ENCODE data around the gene B4GALNT4. TPM values are rescaled to one million over a fixed set of nuclear protein-coding genes. Genes with fewer than 3 reads are reported as not detected.
"Not testable (repeated sequence)": the region's sequence is repeated elsewhere in the genome, so short reads cannot be mapped to it uniquely, and the experiment has no call there.

B4GALNT4 gene
- total RNA-seq, 2 donors from 2014 or later = 2.1 TPM; not detected in 1

DNA sequence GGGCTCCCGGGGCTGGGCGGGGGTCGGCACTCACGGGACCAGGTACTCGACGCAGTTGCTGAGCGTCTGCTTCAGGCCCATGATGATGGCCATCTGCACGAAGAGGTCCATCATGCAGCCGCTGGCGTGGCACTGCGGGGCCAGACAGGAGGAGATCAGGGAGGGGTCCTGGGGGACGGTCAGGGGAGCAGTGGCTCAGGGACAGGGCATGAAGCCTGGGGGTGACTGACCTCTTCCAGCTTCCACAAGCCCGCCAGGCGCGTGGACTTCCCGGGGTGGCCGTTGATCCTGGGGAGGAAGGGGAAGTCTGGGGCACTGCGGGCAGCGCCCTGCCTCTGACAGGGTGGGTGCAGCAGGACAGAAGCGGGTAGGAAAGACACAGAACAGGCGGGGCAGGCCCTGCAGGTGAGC lies 51.6 kb downstream of the B4GALNT4 start:
- DNase-seq (no peak), ATAC-seq (no peak)

DNA sequence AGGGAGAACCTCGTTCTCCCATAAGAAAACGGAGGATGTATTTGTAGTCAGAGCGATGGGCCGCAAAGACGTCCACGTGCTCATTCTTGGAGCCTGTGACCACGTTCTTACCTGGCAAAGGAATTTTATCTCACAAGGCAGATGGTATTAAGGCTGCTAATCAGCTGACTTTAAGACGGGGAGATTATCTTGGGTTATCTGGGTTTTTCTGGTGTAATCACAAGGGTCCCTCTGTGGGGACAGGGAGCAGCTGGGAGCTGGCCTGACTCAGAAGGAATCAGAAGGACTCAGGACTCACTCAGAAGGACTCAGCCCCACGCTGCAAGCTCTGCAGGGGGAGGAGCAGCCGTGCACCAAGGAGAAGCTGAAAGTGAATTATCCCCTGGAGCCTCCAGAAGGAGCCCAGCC lies 53.0 kb downstream of the B4GALNT4 start:
- Histone ChIP-seq H3K4me1 (peaks cover 9% of the 10 kb centered on the region), H3K27me3 (no peaks in the 10 kb centered on the region), H3K4me3 (no peak overlapping the region), H3K27ac (no peak overlapping the region), H3K9me3 (no peaks in the 10 kb centered on the region), H3K36me3 (replicated peaks in 1 of 2; ENCODE audit: insufficient read depth in 1 of 2, low read depth in 2 of 2) (no peaks in the 10 kb centered on the region)
- ATAC-seq (no peak), DNase-seq (peak in 1 of 4 donors; percentile 4)
- intact Hi-C loops (cut with DNase I) = no loop called here
- WGBS, 2 donors = 78 to 84% methylated on average over 10 of the region's 10 CpGs
- TF ChIP-seq CTCF (IDR thresholded peaks at IDR 0.05) = no peak

More for the DNA sequence above, 51.6 kb downstream of the B4GALNT4 start:
- no peak overlapping the region for H3K27ac ChIP-seq
- no peaks in the 10 kb centered on the region for H3K9me3 ChIP-seq
- H3K4me3 ChIP-seq = no peak overlapping the region
- TF ChIP-seq POLR2A (IDR thresholded peaks at IDR 0.05) = no peak
- TF ChIP-seq CTCF (IDR thresholded peaks at IDR 0.05) = no peak
- WGBS, 2 donors = 93 to 100% methylated on average over 3 to 14 of the region's 21 CpGs
- no peaks in the 10 kb centered on the region for H3K36me3 ChIP-seq (replicated peaks in 1 of 2; ENCODE audit: insufficient read depth in 1 of 2, low read depth in 2 of 2)
- intact Hi-C loops (cut with DNase I) = no loop called here
- peaks cover 15% of the 10 kb centered on the region for H3K4me1 ChIP-seq
- H3K27me3 ChIP-seq = no peaks in the 10 kb centered on the region

DNA sequence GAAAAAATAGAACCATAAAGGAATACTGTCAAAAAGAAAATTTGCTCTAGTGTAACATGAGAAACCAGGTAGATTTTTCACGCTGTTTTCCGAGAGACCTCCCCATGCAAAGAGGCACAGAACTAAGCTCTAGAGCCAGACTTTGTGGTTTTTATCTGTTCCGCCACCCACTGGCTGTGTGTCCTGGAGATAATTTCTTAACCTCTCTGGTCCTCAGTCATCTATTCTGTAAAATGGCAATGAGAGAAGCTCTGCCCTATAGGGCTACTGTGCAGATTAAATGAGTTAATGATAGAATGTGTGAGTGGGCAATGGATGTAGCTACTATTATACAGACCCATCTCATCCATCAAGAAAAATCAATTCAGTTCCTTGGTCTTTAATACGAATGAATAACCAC lies 54.9 kb downstream of the B4GALNT4 start:
- DNase-seq (no peak), ATAC-seq (no peak)
- no peak overlapping the region for H3K4me3 ChIP-seq
- intact Hi-C loops (cut with DNase I) = no loop called here
- no peaks in the 10 kb centered on the region for H3K36me3 ChIP-seq (replicated peaks in 1 of 2; ENCODE audit: insufficient read depth in 1 of 2, low read depth in 2 of 2)
- H3K27me3 ChIP-seq = no peaks in the 10 kb centered on the region
- no peak overlapping the region for H3K27ac ChIP-seq
- 81 to 87% methylated on average over 4 of the region's 4 CpGs for WGBS, 2 donors
- no peaks in the 10 kb centered on the region for H3K4me1 ChIP-seq
- no peak for TF ChIP-seq POLR2A (IDR thresholded peaks at IDR 0.05)
- no peak for TF ChIP-seq CTCF (IDR thresholded peaks at IDR 0.05)
- H3K9me3 ChIP-seq = no peaks in the 10 kb centered on the region

DNA sequence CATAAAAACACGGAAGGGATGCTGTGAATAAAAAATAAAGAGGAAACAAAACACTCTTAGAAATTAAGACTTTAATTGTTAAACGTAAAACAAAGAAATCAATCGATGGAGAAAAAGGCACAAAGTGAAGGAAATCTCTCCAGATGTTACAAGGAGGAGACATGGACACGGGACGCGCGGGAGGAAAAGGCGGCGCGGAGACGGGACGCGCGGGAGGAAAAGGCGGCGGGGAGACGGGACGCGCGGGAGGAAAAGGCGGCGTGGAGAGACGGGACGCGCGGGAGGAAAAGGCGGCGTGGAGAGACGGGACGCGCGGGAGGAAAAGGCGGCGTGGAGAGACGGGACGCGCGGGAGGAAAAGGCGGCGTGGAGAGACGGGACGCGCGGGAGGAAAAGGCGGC lies 55.5 kb downstream of the B4GALNT4 start:
- not testable (repeated sequence) for H3K27ac ChIP-seq

DNA sequence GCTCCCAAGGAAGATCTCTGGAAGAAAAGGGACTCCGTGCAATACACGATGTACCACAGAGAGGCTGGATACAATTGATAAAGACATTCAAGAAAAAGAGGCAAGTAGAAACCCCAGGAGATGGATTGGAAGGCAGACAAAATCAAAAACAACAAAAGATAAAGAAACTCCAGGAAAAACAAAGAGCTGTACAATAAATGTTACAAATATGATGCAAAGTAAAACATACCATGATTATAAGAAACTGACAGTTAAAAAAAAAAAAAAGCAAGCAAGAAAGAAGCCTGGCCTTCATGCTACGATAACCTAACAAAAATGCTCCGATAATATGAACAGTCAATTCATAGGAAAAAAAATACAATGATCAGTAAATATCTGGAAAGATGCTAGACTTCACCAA lies 56.0 kb downstream of the B4GALNT4 start:
- 81 to 93% methylated on average over 4 of the region's 4 CpGs for whole genome bisulfite sequencing, 2 donors
- DNase-seq (no peak), ATAC-seq (no peak)

More for the DNA sequence above, 55.5 kb downstream of the B4GALNT4 start:
- ATAC-seq; H3K36me3 ChIP-seq (replicated peaks in 1 of 2; ENCODE audit: insufficient read depth in 1 of 2, low read depth in 2 of 2); H3K4me1 ChIP-seq; intact Hi-C loops (cut with DNase I); H3K9me3 ChIP-seq; H3K4me3 ChIP-seq; DNase-seq; H3K27me3 ChIP-seq: not testable (repeated sequence)
- 68 to 71% methylated on average over 24 to 33 of the region's 45 CpGs for WGBS, 2 donors

More for the DNA sequence above, 56.0 kb downstream of the B4GALNT4 start:
- H3K27ac ChIP-seq = no peak overlapping the region
- no peaks in the 10 kb centered on the region for H3K9me3 ChIP-seq
- H3K27me3 ChIP-seq = no peaks in the 10 kb centered on the region
- H3K4me1 ChIP-seq = no peaks in the 10 kb centered on the region
- TF ChIP-seq POLR2A (IDR thresholded peaks at IDR 0.05) (no peak), CTCF (IDR thresholded peaks at IDR 0.05) (no peak)
- H3K4me3 ChIP-seq = no peak overlapping the region
- no peaks in the 10 kb centered on the region for H3K36me3 ChIP-seq (replicated peaks in 1 of 2; ENCODE audit: insufficient read depth in 1 of 2, low read depth in 2 of 2)
- intact Hi-C loops (cut with DNase I) = no loop called here
